CD4-positive, alpha-beta T cell treated with Interleukin-17A for 1 hour (primary cell): ENCODE measurements around the gene EBI3.
"Not testable (repeated sequence)": the region's sequence is repeated elsewhere in the genome, so short reads cannot be mapped to it uniquely, and the experiment has no call there.

Experiments used
- DNase-seq: peaks from one replicate; pipeline ENCODE4 v3.0.0-alpha.2; 2020

Gene EBI3

DNA sequence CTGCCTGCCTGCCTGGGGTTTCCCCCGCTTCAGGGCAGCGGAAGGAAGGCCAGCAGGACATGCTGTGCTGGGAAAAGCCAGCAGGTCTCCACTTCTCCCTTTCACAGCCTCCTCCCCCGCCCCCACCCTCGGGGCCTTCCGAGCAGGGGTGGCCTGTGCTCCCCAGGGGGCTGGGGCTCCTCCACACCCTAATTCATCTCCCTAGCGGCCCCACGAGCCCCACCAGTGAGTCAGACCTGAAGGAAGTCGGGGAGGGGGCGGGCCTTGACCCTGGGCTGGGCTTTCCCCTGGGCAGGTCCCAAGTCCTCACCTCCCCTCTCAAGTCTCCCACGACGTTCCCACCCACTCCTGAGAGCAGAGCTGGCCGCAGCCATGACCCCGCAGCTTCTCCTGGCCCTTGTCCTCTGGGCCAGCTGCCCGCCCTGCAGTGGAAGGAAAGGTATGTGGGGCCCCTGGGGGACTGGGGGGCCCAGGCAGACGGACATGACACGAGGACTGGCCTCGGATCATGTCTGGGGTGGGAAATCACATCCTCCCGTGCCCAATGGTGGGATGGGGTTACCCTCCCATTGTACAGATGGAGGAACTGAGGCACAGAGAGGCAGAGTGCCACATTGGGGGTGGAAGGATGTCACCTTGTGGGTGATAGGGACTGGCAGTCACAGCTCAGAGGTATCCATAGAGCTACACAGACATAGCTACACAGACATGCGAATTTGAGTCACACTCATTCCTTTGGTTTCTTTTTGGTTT is at the start of gene EBI3:
Gene EBI3 (plus strand): TSS at position 345 of the 753 bp plus-strand sequence. CDS start 28 bp downstream, at position 373.
- DNase-seq: peak; percentile 9

DNA sequence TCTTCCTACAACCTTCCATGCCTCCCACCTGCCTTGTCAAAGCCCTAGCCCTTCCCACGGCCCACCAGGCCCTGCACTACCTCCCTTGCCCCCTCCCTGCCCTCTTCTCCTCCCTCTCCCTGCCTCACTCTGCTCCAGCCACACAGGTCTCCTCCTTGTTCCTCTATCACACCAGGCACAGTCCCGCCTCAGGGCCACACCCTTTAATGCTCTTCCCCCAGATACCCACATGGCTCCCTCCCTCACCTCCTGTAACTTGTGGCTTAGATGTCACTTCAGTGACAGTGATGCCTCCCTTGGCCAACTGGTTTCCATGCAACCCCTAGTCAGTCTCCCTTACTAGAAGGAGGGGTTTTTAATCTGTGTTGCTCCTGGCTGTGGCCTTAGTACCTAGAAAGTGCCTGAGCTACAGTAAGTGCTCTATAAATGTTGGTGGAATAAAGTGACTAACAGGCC is 48.2 kb upstream of the EBI3 start:
- no peak for DNase-seq

DNA sequence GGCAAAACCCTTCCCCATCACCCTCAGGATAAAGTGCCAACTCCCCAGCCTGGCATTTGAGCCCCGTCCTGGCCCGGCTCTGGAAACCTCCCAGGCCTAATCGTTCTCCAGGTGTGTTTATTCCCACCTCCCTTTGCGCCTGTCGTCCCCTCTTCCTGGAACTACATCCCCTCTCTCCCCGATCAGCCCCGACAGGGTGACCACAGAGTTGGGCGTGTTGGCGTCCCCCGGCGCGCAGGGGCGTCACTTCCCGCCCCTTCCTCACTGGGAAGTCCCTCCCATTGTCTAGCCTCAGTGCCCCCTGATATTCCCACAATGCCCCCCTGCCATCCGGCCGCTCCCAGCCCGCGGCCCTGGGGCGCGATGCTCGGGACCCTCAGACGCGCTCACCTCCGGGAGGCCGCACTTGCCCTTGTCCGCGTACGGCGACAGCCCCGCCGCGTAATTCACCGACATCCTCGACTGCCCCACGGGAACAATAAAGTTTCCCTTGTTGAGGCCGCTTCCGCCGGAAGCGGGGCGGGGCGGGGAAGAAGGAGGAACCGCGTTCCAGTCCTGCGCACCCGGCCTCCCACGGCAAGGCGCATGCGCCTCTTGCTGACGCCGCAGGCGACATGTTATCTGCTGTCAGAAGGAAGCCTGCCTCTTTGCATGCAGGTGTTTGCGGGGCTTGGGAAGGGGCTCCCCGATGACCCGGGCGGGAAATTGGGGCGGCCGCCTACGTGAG is 47.1 kb upstream of the EBI3 start, which contains the start of the genes ANKRD24 and SIRT6:
Gene ANKRD24 (plus strand): TSS at position 606 of the 727 bp plus-strand sequence. CDS start 3,737 bp downstream, outside the sequence.
Gene SIRT6 (minus strand): TSS at position 480 of the 727 bp plus-strand sequence. CDS start 24 bp downstream, at position 456.
- peak; percentile 96 for DNase-seq

DNA sequence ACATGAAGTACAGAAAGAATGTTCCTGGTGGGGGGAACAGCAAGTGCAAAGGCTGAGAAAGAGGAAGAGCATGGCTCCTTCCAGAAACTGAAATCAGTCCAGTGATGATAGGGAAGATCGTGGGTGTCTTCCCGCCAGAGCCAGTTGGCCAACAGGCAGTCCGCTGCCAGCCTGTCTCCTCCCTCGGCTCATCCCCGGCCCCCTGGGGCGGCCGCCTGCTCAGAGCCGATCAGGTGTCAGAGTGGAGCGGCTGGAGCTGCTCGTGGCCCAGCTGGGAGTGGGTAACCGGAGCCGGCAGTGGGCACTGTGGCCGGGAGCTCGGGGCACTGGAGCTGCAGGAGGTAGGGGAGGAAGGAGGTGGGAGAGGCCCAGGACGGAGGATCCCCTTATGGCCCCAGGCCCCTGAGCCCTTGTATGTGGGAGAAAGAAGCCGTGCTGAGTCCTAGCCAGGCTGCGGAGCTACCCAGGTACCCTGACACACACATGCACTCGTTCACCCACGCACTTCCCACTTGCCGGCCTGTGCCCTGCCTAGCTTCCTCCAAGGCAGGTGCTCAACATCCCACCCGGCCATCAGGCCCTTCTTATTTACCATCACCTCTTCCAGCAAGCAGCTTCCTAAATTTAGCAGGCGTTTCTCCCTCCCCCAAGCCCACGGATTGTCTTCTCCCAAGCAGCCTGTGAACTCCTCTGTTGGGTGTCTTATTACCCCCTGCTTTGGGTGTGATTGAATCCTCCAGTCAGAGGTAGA is 45.2 kb upstream of the EBI3 start:
- no peak for DNase-seq

DNA sequence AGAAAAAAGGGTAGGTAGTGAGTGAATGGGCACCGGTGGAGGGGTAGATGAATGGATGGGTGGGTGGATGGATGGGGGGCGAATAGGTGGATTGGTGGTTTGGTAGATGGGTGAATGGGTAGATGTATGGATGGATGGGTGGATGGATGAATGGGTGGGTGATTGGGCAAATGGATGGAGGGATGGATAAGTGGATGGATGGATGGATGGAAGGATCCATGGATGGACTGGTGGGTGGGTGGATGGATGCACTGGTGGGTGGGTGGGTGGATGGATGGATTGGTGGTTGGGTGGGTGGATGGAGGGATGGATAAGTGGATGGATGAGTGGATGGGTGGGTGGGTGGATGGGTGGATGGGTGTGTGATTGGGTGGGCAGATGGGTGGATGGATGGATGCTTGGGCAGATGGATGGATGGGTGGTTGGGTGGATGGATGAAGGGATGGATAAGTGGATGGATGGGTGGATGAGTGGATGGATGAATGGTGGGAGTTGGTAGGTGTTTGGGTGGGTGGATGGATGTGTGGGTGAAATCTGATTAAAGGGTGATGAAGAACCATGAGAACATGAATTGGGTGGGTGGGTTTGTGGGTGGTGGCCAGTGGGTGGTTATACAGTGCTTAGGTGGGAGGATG is 44.5 kb upstream of the EBI3 start:
- no peak for DNase-seq

DNA sequence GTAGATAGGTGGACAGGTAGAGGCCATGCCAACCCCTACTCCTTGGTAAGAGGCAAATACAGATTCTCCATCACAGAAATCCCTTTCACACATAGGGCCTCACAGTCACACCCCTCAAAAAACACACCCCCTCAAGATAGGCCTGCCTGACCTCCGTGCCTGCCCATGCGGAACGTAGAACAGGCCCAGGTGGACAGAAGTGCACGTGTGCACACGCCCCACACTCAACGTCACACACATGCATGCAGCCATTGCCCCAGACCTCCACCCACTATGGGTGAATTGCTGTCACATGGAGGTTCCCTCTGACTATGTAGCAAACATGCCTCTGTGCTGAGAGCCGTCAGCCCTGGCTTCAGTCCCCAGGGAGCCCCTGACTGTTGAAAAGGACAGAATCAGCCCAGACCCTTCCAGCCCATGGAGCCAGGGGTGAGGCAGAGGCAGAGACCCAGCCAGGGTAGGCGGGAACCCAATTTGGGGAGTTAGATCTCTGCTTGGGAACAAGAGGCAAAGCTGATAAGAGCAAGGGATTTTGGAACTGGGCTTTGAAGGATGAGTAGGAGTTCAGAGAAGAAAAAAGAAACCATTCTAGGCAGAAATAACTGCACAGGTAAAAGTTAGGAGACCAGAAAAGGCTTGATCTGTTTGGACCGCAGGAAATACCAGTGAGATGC is 43.8 kb upstream of the EBI3 start:
- DNase-seq: no peak

DNA sequence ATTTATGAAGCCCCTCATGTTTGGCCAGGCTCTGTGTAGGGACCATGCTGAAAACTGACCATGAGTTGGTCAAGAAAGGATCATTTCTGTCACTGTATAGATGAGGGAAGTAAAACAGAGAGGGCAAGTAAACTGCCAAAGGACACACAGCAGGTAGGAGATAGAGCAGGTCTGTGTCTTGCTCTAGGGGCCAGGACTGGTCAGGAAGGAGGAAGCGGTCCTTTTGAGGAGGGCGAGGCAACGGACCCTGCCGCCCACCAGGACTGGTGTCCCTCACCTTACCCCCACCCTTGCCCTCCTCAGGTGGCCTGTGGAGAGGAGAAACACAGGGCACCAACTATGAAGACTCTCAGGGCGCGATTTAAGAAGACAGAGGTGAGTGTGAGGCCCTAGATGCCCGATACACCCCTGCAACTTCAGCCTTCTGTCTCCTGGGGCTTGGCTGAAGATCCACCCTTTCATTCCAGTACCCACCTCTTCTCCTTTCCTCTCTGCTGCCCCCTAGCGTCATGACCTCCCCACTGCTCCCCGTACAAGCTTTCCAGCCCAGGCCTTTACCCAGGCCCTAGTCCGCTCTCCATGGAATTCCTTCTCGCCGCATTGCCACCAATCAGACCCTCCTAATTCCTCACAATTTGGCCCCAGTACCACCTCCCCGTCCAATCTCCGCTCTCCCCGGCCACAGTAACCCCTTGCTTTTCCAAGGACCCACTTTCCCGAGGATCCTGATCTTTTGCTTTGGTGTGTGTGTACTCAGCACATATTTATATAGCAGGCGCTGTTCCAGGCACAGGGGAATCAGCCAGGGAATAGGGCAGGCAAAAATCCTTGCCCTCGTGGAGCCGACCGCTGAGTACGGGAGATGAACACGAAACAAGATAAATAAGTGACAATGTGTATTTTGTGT is 43.0 kb upstream of the EBI3 start:
- peak; percentile 79 for DNase-seq

DNA sequence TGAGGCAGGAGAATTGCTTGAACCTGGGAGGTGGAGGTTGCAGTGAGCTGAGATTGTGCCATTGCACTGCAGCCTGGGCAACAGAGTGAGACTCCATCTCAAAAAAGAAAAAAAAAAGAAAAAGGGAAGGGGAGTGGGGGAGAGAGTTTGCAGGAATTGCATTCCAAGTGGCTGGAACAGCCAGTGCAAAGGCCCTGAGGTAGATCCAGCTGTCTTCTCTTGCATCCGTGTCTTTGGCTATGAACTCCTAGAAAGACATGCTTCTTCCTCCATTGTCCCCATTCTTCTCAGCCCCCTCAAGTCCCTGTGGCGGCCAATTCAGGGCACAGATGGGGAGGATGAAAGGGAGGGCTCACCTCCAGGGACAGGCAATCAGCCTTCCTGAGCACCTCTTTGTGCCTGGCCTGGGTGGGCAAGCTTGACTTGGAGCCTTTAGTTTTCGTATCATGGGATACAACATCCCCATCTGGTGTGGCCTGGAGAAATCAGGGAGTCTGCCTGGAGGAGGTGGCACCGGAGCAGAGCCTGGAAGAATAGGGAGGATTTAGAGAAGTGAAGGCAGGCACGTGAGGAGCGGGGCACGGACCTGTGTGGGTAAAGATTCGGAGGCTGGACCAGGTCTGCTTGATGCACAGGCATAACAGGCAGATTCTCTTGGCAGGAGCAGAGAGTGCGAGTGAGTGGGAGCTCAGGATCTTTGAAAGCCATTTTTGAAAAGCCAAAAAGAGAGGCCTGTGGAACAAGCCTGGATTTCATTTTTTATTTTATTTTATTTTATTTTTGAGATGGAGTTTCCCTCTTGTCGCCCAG is 41.8 kb upstream of the EBI3 start:
- no peak for DNase-seq

DNA sequence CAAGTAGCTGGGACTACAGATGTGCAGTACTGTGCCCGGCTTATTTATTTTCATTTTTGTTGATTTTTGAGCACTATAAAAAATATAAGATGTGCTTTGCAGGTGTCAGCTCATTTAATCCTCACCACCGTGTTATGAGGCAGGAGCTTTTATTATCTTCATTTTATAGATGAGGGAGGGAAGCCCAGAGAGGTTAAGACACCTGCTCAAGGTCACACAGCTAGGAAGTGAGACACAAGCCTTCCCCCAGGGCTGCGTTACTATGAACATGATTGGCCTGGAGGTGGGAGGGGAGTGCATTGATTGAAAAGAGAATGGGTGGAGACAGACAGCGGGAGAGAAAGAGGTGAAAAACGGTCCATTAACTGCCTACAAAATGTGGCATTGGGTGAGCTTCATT is 39.7 kb upstream of the EBI3 start:
- DNase-seq: no peak

DNA sequence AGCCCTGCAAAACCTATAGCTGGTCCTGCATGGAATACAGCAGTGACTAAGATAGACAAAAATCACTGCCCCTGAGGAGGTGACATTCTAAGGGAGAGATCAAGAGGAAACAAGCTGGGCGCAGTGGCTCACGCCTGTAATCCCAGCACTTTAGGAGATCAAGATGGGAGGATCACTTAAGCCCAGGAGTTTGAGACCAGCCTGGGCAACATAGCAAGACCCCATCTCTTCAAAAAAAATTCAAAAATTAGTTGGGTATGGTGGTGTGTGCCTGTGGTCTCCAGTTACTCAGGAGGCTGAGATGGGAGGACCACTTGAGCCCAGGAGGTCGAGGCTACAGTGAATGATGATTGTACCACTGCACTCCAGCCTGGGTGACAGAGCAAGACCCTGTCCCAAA is 36.8 kb upstream of the EBI3 start:
- not testable (repeated sequence) for DNase-seq

DNA sequence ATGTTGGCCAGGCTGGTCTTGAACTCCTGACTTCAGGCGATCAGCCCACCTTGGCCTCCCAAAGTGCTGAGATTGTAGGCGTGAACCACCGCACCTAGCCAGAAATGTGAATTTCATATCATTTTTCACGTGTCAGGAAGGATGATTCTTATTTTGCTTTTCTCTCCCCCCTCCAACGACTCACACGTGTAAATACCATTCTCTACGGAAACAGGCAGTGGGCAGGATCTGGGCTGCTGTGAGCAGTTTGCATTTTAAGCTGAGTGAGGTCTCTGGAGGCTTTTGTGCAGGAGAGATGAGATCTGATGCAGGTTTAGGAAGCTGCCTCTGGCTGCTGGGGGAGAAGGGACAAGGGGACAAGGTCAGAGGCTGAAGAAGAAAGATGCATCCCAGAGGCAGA is 35.0 kb upstream of the EBI3 start:
- DNase-seq: no peak

DNA sequence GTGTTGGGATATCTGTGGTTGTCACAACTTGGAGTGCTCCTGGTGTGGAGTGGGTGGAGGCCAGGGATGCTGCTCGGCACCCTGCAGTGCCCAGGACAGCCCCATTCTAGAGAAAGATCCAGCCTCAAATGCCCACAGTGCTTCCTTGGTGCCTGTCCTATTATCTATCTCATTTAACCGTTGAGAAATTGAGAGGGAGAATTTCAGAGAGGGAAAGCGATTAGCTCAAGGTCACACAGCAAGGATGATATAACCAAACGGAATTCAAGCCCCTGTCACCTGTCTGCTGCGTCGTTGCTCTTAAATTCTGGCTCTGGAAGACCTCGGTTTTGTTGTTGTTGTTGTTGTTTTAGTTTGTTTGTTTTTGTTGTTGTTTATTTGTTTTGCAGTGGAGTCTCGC is 33.3 kb upstream of the EBI3 start:
- DNase-seq: no peak

DNA sequence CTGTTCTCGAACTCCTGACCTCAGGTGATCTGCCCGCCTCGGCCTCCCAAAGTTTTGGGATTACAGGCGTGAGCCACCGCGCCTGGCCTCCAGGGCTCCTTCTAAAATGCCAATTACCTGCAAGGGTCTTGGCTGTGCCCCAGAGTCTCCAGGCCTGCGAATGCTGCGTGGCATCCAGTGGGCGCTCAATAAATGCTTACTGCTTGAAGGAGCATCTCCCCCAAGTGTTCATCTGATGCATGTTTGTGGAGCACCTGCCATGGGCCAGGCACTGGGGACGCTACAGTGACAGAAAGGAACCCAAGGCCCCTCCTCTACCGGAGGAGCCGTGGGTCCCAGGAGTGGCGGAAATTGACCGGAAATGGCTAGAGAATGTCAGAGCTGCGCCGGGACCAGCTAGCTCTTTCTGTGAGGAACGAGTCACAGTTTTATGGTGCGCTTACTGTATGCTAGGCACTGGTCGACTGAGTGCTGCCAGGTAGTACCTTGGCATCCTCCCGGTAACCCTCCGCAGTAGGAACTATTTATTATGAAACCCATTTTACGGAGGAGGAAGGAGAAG is 32.7 kb upstream of the EBI3 start:
- no peak for DNase-seq

DNA sequence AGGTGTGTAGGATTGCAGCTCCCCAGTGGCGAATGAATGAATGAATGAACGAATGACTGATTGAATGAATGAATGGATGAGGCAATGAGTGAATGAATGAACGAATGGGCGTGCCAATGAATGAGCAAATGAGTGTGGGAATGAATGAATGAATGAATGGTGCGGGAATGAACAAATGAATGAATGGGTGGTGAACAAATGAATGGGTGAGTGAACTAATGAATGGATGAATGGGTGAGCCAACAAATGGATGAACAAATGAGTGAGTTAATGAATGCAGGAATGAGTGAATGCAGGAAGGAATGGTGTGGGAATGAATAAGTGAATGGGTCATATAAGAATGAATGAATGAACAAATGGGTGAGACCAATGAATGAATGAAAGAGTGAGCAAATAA is 32.1 kb upstream of the EBI3 start:
- DNase-seq: no peak

DNA sequence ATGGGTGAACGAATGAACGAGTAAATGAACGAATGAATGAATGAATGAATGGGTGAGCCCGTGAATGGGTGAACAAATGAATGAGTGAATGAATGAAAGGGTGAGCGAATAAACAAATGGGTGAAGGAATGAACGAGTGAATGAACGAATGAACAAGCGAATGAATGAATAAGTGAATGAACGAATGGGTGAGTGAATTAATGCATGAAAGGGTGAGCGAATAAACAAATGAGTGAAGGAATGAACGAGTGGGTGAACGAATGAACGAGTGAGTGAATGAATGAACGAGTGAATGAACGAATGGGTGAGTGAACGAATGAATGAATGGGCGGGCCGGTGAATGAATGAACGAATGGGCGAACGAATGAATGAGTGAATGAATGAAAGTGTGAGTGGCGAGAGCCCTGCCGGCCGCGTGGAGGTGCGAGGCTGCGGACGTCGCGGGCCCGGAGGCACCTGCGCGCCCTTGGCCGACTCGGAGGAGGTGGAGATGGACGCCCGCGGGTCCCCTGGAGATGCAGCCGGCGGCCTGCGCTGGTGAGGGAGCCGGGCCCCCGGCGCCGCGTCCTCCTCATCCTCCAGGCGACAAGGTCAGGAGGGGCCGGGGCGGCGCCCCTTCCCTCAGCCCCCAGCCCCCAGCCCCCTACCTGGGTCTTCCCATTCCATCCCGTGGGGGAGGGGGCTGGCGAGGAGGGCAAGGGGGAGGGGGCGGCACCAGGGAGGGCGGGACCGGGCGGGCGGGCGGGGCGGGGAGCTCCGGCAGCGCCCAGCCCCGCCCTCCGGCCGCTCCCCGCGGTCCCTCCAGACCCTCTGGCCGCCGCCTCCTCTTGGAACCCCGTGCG is 31.5 kb upstream of the EBI3 start:
- DNase-seq: no peak

DNA sequence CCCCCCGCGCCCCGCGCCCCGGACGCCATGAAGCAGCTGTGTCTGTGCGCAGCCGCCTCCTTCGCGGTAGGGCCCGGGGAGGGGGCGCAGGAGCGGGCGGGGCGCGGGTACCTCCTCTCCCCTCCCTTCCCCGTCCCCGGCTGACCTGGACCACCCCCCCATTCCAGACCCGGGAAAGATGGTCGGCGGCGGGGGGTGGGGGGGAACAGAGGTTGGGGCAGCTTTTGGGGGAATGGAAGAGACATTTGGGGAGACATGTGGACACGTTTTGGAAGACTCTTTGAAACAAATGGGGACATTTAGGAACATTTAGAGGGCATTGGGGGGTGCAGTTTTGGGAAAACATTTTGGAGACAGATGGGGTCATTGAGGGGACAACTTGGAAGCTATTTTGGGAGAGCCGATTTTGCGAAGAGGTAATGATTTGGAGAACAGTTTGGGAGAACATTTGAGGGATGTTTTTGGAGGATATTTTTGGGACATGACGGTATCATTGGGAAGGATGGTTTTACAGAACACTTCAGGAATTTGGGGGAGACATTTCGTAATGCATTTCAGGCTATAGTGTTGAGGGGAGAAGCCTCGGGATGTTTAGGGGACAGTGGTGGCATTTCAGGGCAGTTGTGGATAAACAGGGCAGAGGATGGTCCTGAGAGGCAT is 30.7 kb upstream of the EBI3 start:
- DNase-seq: no peak

DNA sequence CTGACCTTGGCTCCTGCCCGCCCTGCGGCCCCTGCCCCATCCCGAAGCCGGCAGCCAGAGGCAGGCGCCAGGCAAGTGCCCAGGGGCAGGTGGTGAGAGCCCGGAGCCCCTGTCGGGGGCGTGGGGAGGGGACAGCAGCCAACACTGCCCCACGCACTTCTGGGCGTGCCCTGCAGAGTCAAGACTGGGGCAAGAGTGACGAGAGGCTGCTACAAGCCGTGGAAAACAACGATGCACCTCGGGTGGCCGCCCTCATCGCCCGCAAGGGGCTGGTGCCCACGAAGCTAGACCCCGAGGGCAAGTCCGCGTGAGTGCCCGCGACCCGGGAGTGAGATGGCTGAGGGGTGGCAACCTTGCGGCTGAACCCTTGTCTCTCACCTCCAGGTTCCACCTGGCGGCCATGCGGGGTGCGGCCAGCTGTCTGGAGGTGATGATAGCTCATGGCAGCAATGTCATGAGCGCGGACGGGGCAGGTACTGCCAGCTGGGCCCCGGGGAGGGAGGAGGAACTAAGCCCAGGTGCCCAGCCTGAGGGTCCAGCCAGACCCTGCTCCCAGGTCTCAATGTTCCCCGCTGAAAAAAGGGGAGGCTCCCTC is 29.5 kb upstream of the EBI3 start:
- DNase-seq: no peak
